Fibroblast of lung (primary cell): ENCODE results near the gene ZNF3. TPM values are rescaled to one million over a fixed set of nuclear protein-coding genes. Genes with fewer than 3 reads are reported as not detected.

Experiments
- DNase-seq, 2 donors: peaks; one replicate each; pipeline versions ENCODE4 v3.0.0 to v3.0.0-alpha.2; 2010; ENCODE audit warnings: low read depth in 2 of 2
- H2AFZ ChIP-seq: 2 replicates; pipeline ENCODE4 v1.5.1; 2012; ENCODE audit warnings: low read length, control low read depth, inconsistent platforms
- H3K27ac ChIP-seq: 2 replicates; pipeline ENCODE4 v1.5.1; 2011; ENCODE audit warnings: low read length, control low read depth; ENCODE audit not compliant: insufficient read depth
- H3K27me3 ChIP-seq: 2 replicates; pipeline ENCODE4 v1.5.1; 2011; ENCODE audit warnings: mild to moderate bottlenecking, low read length; ENCODE audit not compliant: control insufficient read depth, insufficient read depth
- H3K36me3 ChIP-seq: 2 replicates; pipeline ENCODE4 v1.5.1; 2011; ENCODE audit warnings: low read length; ENCODE audit not compliant: control insufficient read depth, insufficient read depth
- H3K4me1 ChIP-seq: 2 replicates; pipeline ENCODE4 v1.5.1; 2011; ENCODE audit warnings: low read length; ENCODE audit not compliant: control insufficient read depth, insufficient read depth; ENCODE audit errors: extremely low read depth
- H3K4me2 ChIP-seq: 2 replicates; pipeline ENCODE4 v1.5.1; 2011; ENCODE audit warnings: low read length, control low read depth; ENCODE audit not compliant: insufficient read depth; ENCODE audit errors: extremely low read depth
- H3K4me3 ChIP-seq, 4 experiments: fragments of 200-600 bp in 1 of 4; sonication (generic) in 1 of 4; replicated peaks in 1 of 4; 2 replicates each; pipeline ENCODE4 v1.5.1; 2011 to 2016; ENCODE audit warnings: low read length in 4 of 4, low read depth in 3 of 4, mild to moderate bottlenecking in 3 of 4, control low read depth in 2 of 4, inconsistent platforms in 1 of 4, mixed read lengths in 1 of 4; ENCODE audit not compliant: insufficient read depth in 1 of 4; ENCODE audit errors: control extremely low read depth in 1 of 4
- H3K79me2 ChIP-seq: 2 replicates; pipeline ENCODE4 v1.5.1; 2012; ENCODE audit warnings: mild to moderate bottlenecking, low read length, inconsistent platforms; ENCODE audit not compliant: control insufficient read depth, insufficient read depth
- H3K9ac ChIP-seq: 2 replicates; pipeline ENCODE4 v1.5.1; 2011; ENCODE audit warnings: mild to moderate bottlenecking, low read length, control low read depth; ENCODE audit not compliant: insufficient read depth
- H3K9me3 ChIP-seq: 2 replicates; pipeline ENCODE4 v1.5.1; 2012; ENCODE audit warnings: low read depth, low read length; ENCODE audit not compliant: control insufficient read depth, insufficient read depth
- H4K20me1 ChIP-seq: 2 replicates; pipeline ENCODE4 v1.5.1; 2011; ENCODE audit warnings: low read length; ENCODE audit not compliant: control insufficient read depth, insufficient read depth; ENCODE audit errors: extremely low read depth
- EZH2 ChIP-seq: IDR thresholded peaks from 2 replicates; pipeline ENCODE4 v1.5.1; 2012; ENCODE audit warnings: low read length, control low read depth, mild to moderate bottlenecking; ENCODE audit errors: missing control alignments
- polyA plus RNA-seq, 2 donors: library from polyadenylated mRNA; depleted of rRNA in 1 of 2; stranded (reverse) in 1 of 2; unstranded in 1 of 2; fragments of >200 nt; gene quantifications; 2 replicates each; pipeline ENCODE4 v1.2.1, GENCODE V29; 2011 to 2012; ENCODE audit warnings: missing spikeins in 1 of 2
- total RNA-seq: library from RNA; depleted of rRNA; stranded (reverse); fragments of >200 nt; gene quantifications from 2 replicates; pipeline ENCODE4 v1.2.1, GENCODE V29; 2014
- TF ChIP-seq, protein P1 (sequence below), 2 donors: IDR thresholded peaks in 1 of 2; conservative IDR thresholded peaks in 1 of 2; 1 replicate in 1 of 2; 2 replicates in 1 of 2; pipeline ENCODE4 v1.5.1; 2011 to 2012; ENCODE audit warnings: low read length in 2 of 2, control low read depth in 1 of 2, inconsistent platforms in 1 of 2, low read depth in 1 of 2, mild to moderate bottlenecking in 1 of 2

ZNF3 gene
- total and polyA plus RNA-seq, 2 donors (not counting 1 experiment from before 2014, with no cell fraction given) = 19.7 to 26.8 TPM

DNA sequence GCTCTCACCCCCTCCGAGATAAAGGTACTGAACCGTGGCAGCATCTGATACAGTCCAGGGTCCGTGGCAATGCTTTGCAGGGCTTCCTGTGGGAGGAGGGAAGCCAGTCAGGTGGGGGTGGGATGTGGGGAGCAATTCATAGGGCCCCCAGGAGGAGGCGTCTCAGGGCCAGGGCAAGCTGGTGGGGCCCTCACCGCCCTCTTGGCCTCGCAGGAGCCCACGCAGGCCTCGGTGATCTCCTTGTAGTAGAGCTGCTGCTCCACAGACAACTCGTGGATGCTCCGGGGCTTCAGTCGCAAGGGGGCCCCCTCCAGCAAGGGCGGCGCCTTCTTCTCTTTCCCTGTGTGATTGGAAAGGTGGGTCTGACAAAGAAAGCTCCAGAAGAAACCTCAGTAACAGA lies 30.4 kb upstream of the ZNF3 start:
- H3K4me2 ChIP-seq = no peak overlapping the region
- no peak for DNase-seq
- no peaks in the 10 kb centered on the region for H3K9me3 ChIP-seq
- no peak overlapping the region for H3K27ac ChIP-seq
- no peak overlapping the region for H3K9ac ChIP-seq
- no peak overlapping the region for H3K4me3 ChIP-seq
- H3K36me3 ChIP-seq = peaks cover 33% of the 10 kb centered on the region
- H2AFZ ChIP-seq = no peak overlapping the region
- no peaks in the 10 kb centered on the region for H3K27me3 ChIP-seq
- no peaks in the 10 kb centered on the region for H3K4me1 ChIP-seq
- H4K20me1 ChIP-seq = no peaks in the 10 kb centered on the region
- TF ChIP-seq, protein P1, sequence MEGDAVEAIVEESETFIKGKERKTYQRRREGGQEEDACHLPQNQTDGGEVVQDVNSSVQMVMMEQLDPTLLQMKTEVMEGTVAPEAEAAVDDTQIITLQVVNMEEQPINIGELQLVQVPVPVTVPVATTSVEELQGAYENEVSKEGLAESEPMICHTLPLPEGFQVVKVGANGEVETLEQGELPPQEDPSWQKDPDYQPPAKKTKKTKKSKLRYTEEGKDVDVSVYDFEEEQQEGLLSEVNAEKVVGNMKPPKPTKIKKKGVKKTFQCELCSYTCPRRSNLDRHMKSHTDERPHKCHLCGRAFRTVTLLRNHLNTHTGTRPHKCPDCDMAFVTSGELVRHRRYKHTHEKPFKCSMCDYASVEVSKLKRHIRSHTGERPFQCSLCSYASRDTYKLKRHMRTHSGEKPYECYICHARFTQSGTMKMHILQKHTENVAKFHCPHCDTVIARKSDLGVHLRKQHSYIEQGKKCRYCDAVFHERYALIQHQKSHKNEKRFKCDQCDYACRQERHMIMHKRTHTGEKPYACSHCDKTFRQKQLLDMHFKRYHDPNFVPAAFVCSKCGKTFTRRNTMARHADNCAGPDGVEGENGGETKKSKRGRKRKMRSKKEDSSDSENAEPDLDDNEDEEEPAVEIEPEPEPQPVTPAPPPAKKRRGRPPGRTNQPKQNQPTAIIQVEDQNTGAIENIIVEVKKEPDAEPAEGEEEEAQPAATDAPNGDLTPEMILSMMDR (conservative IDR thresholded peaks at IDR 0.05 in 1 of 2, IDR thresholded peaks at IDR 0.05 in 1 of 2; ENCODE audit: low read depth in 1 of 2, low read length in 2 of 2) = no peak
- no peak for TF ChIP-seq EZH2
- no peaks in the 10 kb centered on the region for H3K79me2 ChIP-seq

DNA sequence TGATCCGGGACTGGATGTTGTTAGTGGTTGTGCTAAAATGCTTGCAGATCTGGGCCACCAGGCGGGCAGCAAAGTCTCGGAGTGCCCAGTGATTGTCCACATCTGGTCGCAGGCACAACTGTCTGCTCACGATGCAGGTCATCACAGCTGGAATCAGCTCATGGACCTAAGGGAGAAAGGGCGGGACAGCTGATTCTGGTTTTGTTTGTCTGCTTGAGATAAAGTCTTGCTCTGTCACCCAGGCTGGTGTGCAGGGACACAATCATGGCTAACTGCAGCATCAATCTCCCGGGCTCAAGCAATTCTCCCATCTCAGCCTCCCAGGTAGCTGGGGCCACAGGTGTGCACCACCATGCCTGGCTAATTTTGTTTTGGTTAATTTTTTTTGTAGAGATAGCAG lies 29.6 kb upstream of the ZNF3 start:
- H3K27ac ChIP-seq = no peak overlapping the region
- H4K20me1 ChIP-seq = no peaks in the 10 kb centered on the region
- no peaks in the 10 kb centered on the region for H3K4me1 ChIP-seq
- no peak overlapping the region for H2AFZ ChIP-seq
- H3K79me2 ChIP-seq = no peaks in the 10 kb centered on the region
- H3K9ac ChIP-seq = no peak overlapping the region
- no peaks in the 10 kb centered on the region for H3K9me3 ChIP-seq
- peaks cover 34% of the 10 kb centered on the region for H3K36me3 ChIP-seq
- no peak overlapping the region for H3K4me3 ChIP-seq
- H3K4me2 ChIP-seq = no peak overlapping the region
- TF ChIP-seq, protein P1 (conservative IDR thresholded peaks at IDR 0.05 in 1 of 2, IDR thresholded peaks at IDR 0.05 in 1 of 2; ENCODE audit: low read depth in 1 of 2, low read length in 2 of 2) = no peak
- no peak for TF ChIP-seq EZH2
- no peak for DNase-seq
- no peaks in the 10 kb centered on the region for H3K27me3 ChIP-seq

DNA sequence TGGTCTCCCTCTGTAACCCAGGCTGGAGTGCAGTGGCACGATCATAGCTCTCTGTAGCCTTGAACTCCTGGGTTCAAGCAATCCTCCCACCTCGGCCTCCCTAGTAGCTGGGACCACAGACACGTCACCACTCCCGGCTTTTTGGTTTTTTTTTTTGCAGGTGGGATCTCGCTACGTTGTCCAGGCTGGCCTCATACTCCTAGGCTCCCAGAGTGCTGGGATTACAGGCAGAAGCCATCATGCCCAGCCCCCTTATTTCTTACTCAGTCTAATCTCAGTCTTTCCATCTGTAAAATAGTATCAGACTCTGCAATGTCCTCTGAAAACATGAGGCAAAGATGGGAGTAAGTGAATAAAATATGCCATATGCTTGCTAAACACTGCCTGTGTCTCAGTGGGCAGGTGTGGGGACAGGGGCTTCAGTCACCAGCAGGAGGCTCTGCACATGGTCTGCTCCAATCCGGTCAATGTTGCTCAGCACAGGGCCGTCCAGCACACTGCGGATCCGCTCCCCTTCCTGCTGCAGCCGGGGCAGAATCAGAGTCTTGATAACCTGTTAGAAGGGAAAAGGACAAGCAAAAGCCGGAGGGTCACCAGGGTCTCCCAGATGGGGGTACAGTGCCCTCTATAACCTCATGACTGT lies 28.1 kb upstream of the ZNF3 start:
- H3K9me3 ChIP-seq = no peaks in the 10 kb centered on the region
- no peak overlapping the region for H3K9ac ChIP-seq
- TF ChIP-seq, protein P1 (conservative IDR thresholded peaks at IDR 0.05 in 1 of 2, IDR thresholded peaks at IDR 0.05 in 1 of 2; ENCODE audit: low read depth in 1 of 2, low read length in 2 of 2) = peak in 1 of 2 donors; percentile 15
- TF ChIP-seq EZH2 = no peak
- H3K4me2 ChIP-seq = no peak overlapping the region
- H3K27me3 ChIP-seq = no peaks in the 10 kb centered on the region
- no peak overlapping the region for H3K4me3 ChIP-seq
- no peak overlapping the region for H3K27ac ChIP-seq
- H4K20me1 ChIP-seq = no peaks in the 10 kb centered on the region
- no peaks in the 10 kb centered on the region for H3K4me1 ChIP-seq
- H2AFZ ChIP-seq = no peak overlapping the region
- no peak for DNase-seq
- peaks cover 36% of the 10 kb centered on the region for H3K36me3 ChIP-seq
- no peaks in the 10 kb centered on the region for H3K79me2 ChIP-seq
